DMS114 treated with DMSO at 0.1 percent for 48 hours (cell line): ENCODE results near the gene CCBE1.
"Not testable (repeated sequence)": the region's sequence is repeated elsewhere in the genome, so short reads cannot be mapped to it uniquely, and the experiment has no call there.

Experiments
- DNase-seq: peaks from one replicate; lab custom pipeline; 2025; ENCODE audit not compliant: unreplicated experiment; lab: John Stamatoyannopoulos, UW

Gene CCBE1

DNA sequence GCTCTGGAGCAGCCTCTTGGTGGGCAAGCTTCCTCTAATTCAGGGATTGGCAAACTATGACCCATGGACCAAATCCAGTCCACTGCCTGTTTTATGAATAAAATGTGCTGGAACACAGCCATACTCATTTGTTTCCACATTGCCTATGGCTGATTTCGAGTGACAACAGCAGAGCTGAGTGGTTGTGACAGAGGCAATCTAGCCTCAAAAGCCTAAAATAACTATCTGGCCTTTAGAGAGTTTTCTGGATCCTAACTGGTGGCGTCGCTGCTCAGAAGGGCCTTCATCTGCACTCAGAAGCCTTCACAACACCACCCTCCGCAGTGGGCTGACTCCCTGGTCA, 147.1 kb downstream of the CCBE1 start:
- DNase-seq: no peak

DNA sequence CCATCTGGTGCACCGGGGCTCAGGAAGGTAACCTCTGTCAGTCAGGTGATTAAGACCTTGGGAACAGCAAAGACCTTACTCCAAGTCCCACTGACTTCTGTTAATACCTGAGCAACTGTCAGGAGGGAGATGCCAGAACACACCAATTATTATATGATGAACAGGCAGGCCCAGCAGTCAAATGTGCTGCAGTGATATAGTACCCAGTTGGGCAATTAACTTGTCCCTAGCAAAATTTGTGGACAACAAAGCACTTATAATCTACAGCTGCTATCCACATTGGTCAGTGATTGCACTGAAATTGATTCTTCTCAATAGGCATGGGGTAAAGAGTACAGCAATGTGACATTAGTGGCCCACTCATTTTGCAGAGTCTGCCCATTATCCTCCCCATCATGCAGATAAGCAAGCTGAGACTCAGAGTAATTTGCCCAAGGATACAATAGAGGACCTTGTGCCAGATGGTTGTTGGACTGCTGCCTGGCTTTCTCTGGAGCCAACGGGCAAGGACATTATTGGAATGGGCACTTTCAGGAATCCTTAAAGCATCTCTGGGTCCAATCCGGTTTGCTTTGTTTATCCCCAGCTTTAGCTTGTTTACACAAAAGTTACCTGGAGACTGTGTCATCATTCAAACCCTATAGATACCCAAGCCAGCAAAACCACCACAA, 147.6 kb downstream of the CCBE1 start:
- no peak for DNase-seq

DNA sequence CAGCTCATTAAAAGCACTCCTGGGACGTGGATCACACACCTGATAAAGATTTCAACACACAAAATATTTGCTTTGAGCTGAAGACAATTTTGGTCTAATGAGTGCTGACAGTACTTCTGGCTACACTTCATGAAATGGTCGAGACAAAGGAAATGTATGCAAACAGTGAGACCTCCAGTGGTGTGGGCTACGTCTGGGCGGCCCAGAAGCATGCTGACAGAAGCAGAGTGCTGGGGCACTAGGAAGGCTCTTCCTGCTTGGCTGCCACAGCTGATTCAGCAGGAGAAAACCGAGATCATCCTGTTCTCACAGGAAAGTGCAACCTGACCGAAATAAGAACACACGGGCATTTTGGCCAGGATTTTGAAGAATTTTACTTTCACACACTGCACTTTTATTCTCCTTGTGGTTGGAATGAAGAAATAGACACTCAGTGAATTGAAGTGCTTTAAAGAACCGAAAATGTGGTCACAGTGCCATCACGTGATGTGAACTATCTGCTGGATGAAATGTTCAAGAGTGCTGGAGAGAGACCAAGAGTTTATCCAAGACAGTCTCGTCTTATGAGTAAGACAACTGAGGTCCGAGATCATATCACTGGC, 149.5 kb downstream of the CCBE1 start:
- DNase-seq: no peak

DNA sequence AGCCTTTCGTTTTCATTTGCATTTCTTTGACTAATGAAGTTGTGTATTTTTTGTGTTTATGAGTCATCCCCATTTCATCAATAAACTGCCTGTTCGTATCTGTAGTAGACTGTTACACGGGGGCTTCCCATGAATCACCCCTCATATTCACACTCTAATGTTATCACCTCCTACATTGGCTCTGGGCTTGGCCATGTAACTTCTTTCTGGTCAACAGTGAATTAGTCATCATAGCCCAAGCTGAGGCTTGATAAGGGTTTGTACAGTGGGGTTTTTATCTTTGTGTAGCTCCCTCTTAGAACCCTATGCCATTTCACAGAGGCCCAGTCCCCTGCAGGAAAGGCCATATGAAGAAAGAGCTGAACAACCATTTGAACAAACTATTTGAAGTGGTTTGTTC, 151.0 kb downstream of the CCBE1 start:
- DNase-seq: no peak

DNA sequence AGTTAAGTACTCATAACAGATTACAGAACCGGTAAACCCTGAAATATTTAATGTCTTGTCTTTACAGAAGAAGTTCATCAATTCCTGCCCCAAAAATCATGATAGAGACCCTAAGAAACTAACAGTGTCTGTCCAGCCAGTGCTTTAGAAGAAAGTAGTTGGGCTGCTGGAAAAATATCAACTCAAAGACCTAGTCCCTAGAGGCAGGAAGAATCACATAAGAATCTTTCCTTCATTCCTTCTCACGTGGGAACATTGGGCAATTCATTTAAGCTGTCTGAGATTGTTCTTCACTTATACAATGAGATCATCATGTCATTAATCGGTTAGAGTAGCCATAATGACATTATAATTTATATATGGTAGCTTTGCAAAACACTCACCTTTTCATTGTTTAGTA, 156.4 kb downstream of the CCBE1 start:
- no peak for DNase-seq

DNA sequence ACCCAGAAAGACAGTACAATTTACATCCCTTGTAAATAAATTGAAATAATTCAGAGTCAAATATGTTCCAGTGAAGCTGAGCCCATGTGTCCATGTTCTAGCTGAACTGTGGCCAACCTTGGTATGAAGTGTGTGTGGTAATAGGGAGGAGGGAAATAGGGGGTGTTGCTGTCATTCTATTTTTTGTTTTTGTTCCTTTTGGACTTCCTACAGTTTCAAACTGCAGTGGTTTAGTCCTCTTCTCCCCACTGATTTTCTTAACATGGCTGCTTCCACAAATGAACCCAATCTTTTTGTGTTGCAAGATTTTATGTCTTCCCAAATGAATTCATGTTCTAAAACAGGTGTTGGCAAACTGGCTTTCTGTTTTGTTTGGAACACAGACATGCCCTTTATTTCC, 156.9 kb downstream of the CCBE1 start:
- no peak for DNase-seq

DNA sequence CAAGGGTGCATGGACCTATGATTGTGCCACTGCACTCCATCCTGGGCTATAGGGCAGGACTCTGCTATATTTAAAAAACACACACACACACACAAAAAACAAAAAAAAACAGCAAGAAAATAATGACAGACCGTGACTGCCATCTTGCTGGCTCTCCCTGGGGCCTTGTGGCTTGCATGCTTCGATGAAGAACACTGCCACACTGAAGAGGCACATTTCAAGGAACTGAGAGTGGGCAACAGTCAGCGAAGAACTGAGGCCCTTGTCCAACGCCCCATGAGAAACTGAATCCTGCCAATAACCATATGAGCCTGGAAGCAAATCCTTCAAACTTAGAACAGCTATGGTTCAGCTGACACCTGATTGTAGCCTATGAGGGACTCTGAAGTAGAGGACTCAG, 158.1 kb downstream of the CCBE1 start:
- DNase-seq: no peak

DNA sequence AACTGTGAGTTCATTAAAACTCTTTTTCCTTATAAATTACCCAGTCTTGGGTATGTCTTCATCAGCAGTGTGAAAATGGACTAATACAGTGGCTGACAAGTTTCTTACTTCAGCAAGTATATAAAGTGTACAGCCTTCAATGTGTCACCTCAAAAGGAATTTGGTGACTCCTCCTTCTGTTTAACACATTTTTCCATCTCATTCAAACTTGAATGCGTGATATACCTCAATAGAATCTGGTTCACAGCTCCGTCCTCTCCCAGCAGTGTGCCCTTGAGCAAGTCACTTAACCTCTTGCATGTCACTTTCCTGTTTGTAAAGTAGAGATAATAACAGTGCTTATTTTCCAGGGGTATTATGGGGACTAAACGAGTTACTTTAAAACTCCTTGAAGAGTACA, 159.6 kb downstream of the CCBE1 start:
- no peak for DNase-seq

DNA sequence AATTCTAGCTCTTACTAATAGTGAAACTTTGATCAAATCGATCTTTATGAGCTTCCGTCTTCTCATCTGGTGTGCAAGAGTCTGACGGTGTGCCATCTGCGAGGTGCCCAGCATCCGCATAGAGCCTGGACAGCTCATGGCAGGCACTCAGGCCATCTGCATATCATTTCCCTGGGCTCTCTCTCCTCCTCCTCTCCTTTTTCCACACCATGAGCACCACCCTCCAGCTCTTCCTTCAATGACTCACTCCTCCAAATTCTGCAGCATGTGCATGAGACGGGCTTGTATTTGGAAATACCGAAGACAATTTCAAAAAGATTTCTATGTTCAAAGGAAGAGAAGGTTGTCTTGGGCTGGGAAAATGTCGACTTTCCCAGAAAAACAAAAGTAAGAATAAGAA, 161.1 kb downstream of the CCBE1 start:
- DNase-seq: no peak

DNA sequence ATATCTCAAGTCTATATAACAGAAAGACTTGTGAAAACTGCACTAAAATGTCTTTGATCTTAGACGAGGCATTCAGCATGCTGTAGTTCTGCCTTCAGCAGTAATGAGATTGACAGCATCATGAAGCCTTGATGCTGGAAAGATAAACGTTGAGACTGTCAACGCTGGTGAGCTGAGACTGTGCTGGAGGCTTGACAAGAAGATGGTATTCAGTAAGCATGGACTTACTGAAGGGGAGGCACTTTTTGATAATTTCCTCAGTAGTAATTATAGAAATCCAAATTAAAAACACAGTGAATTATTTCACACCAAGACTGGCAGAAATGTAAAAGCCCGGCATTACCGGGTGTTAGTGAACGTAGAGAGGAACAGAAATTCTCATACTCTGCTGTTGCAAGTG, 162.2 kb downstream of the CCBE1 start:
- no peak for DNase-seq

DNA sequence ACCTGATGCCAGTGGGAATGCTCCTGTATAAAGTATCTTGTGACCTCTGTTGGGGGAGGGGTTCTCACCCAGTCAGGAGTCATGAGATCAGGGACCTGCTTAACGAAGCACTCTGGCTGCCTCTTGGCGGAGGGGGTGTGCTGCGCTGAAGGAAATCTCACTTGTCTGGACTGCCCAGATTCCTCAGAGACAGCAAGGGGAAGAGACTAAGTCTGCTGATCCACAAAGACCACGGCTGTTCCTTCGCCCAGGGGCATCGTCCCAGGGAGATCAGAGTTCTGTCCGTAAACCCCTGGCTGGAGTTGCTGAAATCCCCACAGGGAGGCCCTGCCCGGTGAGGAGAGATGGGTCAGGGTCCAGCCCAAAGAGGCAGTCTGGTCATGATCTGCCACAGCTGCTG, 168.4 kb downstream of the CCBE1 start:
- DNase-seq: no peak

DNA sequence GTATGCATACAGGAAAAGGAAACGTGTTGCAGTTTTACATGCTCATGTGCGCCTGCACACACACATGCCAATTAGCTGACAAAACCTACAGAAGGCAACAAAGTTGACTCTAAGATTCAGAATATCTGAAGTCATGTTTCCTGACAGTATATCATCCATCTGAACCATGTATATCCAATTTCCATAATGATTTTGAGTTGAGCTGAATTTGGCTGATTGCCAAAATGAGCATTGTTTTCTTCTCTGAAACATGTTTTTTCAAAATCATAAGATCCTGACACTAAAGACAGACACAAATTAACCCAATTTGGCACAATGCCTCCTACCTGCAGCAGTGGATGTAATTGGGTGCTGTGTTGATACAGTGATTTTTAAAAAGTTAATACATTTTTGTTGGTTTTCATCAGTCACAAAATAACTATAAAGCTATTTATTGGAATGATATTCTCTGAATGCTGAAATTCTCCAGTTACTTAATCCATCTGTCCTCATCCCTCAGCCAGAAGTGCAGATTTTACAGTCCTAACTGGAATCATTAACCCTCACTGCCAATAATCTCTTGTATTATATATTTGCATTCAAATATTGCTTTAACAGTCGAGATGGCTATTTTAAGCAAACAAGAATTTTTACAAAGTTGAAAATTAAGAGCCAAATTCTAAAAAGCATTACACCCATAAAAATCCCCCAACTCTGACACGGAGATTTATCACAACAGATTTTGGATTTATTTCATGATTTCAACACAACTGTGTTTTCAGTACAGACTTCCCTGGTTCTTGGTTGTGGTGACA, 176.5 kb downstream of the CCBE1 start:
- no peak for DNase-seq

DNA sequence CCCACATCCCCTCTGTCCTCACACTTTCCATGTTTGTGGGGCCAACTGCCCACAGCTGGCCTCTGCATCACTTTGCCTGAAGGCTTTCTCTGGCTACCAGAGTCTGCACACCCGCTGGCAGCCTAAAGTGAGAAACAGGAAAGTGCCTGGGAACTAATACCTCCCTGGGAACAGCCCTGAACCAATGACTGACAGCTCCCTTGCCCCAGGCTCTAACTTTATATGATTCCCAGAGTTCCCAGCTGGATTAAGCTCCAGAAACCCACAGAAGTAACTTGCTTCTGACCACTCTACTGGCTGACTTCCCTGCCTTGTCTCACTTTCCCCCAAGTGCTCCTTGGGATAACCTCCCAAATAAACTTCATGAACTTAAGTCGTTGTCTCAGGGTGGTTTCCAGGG, 178.5 kb downstream of the CCBE1 start:
- no peak for DNase-seq

DNA sequence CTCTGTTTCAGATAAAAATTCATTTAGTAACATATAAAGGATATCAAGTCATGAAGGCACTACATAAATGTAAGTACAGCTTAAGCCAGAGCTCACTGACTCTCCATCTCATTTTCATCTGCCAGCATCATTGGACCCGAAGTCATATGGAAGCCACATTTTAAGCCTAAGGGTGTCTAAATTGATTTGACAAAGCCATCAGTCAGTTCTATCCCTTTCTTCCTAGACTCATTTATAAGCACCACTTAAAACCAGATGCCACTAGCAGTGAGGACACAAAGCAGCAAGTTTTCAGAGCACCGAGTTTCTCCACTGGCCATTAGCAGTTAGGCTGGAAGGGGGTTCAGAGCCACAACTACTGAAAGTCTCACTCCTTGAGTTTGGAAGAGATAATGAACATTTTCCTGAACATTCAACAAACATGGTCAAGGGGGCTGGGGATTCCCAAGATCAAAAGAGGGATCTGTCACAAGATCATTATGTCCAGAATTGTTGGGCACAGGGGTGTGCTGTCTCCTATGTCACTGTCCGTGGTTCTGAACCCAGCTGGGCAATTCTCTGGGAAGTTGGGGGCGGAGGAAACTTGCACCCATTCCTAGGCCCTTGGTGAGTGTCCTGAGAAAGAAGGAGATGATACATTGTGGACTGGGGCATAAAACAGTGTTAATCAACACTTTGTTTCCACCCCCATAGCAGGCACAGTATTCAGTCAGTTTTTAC, 179.6 kb downstream of the CCBE1 start:
- no peak for DNase-seq

DNA sequence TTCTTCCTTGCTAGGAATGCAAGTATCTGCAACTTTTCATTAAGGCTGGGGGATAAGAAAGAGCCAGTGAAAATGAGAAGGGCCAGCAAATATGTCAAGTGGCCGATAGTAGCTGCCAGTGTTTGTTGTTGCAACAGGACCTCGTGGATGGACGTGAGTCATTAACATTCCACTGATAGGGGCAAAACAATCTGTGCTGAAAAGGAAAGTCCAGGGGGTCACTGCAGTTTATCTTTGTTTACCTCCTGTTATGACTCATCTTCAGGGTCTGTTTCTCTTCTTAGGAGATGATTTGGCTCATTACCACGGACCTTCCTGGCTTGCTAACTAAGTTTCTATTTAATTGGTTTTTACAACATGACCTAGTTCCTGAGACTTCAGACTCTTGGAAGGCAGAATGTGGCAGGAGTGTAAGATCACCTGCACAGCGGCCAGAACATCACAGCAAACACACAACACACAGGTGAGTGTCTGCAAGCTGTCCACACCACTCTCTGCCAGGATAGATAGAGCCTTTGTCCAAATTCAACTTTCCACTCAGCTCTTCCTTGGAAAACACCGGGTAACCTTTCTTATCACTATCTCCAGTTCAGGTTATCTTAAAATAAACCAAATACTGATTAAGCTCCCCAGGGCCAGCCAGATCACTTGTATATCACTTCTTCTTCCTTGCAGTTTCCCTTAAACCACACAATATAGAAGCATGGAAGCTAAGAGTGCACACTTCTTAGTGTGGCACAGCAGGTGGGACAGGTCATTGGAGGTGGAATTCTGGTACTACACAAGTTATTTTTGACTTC, 180.7 kb downstream of the CCBE1 start:
- DNase-seq: no peak

DNA sequence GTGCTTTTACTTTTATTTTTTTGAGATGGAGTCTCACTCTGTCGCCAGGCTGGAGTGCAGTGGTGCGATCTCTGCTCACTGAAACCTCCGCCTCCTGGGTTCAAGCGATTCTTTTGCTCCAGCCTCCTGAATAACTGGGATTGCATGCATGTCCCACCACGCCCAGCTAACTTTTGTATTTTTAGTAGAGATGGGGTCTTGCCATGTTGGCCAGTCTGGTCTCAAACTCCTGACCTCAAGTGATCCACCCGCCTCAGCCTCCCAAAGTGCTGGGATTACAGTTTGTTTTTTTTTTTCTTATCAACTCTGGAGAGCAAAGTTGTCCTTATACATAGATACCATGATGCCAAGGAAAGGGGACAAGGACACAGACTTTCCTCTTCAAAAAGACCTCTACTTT, 181.3 kb downstream of the CCBE1 start:
- not testable (repeated sequence) for DNase-seq

DNA sequence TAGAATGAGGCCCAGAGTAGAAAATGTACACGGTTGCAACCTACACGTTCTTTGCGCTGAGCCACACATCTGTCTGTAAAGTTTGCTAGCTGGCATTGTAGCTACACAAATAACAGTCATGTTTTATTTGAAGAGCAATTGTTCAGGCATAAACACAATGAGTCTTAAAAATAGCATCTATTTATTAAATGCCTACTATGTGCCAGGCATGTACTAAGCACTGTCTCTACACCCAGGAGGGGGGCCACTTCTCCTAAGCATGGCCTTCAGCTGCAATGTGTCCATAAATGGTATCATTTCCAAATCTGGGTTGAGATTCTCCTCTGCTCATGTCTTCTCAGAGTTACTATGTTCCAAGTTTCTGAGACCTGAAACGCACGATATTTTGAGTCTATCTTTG, 182.1 kb downstream of the CCBE1 start:
- DNase-seq: no peak

DNA sequence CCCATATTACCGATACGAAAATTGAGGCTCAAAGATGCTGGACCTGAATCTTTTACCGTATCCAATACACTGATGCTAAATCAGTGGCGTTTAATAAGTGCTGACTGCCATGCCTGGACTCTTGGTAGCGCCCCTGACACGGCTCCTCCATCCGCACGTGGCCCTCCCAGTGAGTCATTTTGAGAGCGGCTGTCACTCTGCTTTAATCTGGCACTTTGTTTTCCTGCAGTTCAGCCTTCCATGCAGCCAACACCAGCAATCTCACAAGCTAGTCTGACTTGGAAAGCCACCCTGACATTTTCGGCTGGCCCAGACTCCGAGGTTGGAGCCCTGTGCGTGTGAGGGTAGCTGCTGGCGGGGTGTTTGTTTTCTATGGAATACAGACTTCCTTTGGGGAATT, 183.0 kb downstream of the CCBE1 start:
- DNase-seq: no peak

DNA sequence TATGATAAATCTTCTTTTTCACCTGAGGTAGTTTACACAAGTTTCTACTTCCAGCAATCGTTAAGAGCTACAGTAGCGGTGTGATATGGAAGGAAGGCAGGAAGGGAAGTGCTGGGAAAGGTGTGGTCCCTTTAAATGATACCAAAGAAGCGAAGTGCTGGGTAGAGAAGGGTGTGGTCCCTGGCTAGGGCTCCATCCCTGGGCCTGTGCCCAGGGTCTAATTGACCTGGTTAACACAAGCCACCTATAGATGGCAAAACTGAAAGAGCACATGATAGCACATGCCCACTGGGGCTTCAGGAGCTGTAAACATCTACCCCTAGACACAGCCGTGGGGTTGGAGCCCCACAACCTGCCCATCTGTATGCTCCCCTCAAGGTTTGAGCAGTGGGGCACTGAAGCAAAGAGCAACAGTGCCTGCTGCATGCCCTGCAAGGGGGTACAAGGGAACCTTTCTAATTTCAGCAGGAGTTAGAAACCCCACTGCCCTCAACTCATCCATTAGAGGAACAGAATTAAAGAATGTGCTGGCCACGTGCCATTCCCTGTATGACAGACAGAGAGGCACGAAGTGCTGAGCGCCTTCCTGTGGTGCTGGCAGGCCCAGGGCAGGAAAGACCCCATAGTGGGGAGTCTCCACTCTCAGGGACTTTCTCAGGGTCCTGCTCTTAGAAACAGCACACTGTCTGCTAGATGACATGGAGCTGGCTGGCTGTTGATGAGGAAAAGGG, 185.0 kb downstream of the CCBE1 start:
- DNase-seq: no peak
